ENCODE results near the gene CCDC15.
"Not testable (repeated sequence)": the region's sequence is repeated elsewhere in the genome, so short reads cannot be mapped to it uniquely, and the experiment has no call there.

DNA sequence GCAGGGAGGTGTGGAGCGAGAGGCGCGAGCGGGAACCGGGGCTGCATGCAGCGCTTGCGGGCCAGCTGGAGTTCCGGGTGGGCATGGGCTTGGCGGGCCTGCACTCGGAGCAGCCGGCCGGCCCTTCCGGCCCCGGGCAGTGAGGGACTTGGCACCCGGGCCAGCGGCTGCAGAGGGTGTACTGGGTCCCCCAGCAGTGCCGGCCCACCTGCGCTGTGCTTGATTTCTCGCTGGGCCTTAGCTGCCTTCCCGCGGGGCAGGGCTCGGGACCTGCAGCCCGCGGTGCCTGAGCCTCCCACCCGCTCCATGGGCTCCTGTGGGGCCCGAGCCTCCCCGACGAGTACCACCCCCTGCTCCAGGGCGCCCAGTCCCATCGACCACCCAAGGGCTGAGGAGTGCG is 135.5 kb downstream of the CCDC15 start:
- TF ChIP-seq, protein P1, sequence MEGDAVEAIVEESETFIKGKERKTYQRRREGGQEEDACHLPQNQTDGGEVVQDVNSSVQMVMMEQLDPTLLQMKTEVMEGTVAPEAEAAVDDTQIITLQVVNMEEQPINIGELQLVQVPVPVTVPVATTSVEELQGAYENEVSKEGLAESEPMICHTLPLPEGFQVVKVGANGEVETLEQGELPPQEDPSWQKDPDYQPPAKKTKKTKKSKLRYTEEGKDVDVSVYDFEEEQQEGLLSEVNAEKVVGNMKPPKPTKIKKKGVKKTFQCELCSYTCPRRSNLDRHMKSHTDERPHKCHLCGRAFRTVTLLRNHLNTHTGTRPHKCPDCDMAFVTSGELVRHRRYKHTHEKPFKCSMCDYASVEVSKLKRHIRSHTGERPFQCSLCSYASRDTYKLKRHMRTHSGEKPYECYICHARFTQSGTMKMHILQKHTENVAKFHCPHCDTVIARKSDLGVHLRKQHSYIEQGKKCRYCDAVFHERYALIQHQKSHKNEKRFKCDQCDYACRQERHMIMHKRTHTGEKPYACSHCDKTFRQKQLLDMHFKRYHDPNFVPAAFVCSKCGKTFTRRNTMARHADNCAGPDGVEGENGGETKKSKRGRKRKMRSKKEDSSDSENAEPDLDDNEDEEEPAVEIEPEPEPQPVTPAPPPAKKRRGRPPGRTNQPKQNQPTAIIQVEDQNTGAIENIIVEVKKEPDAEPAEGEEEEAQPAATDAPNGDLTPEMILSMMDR (IDR thresholded peaks at IDR 0.05): not testable (repeated sequence)
- TF ChIP-seq POLR2AphosphoS5 (IDR thresholded peaks at IDR 0.05): not testable (repeated sequence)
